HCT116 (cell line): Measurements from ENCODE around the gene SRD5A3. TPM values are rescaled to one million over a fixed set of nuclear protein-coding genes. Genes with fewer than 3 reads are reported as not detected.

Source experiments
- ATAC-seq: fragments of 200-7000 bp; cut with Tn5 transposase; 2 replicates; pipeline ENCODE4 v1.9.1; 2020; ENCODE audit warnings: mild to moderate bottlenecking, moderate library complexity
- BruUV-seq: library from RNA; stranded (reverse); fragments of 400-500 nt; replicated peaks from 2 replicates; lab custom pipeline; 2021; lab: Mats Ljungman, UMichigan
- CTCF ChIA-PET: fragments of 300-600 bp; sonication (Branson Sonifier 250); formaldehyde crosslinking; loops from one replicate; lab custom pipeline; 2021; ENCODE audit warnings: antibody characterized with exemption; lab: Charles Lee
- POLR2A ChIA-PET: fragments of 300-600, 350-600 bp; sonication (Branson Sonifier 250); formaldehyde crosslinking; loops from one replicate; lab custom pipeline; 2021; ENCODE audit warnings: antibody characterized with exemption; lab: Charles Lee
- RAD21 ChIA-PET, 2 experiments: fragments of 300-600 bp; sonication (Branson Sonifier 250); formaldehyde crosslinking; loops; one replicate each; lab custom pipeline; 2023; ENCODE audit warnings: low total read pairs in 2 of 2; ENCODE audit not compliant: uncharacterized antibody in 2 of 2, unreplicated experiment in 2 of 2, low non-redundant PET in 1 of 2; lab: Charles Lee
- DNase-seq: peaks from one replicate; pipeline ENCODE4 v3.0.0-alpha.2; 2010; ENCODE audit warnings: low read depth, low spot score
- H2AFZ ChIP-seq: fragments of 200-600 bp; shearing (Covaris generic), sonication (generic); 2 replicates; pipeline ENCODE4 v1.6.1; 2017; ENCODE audit warnings: low read depth, mixed run types, mixed read lengths, antibody characterized with exemption, low read length; ENCODE audit not compliant: poor library complexity, severe bottlenecking
- H3K27ac ChIP-seq: 2 replicates; pipeline ENCODE4 v1.5.1; 2012; ENCODE audit warnings: low read depth, low read length
- H3K27me3 ChIP-seq: fragments of 200-600 bp; sonication (generic); 2 replicates; pipeline ENCODE4 v1.6.1; 2016; ENCODE audit warnings: mixed run types, low read length, mixed read lengths; ENCODE audit not compliant: insufficient read depth
- H3K36me3 ChIP-seq, 2 experiments: fragments of 200-500 bp in 1 of 2; fragments of 200-600 bp in 1 of 2; sonication (Bioruptor generic) in 1 of 2; sonication (generic) in 1 of 2; 2 replicates each; pipeline versions ENCODE4 v1.5.1 to v1.6.1; 2014 to 2016; ENCODE audit warnings: low read length in 2 of 2, inconsistent platforms in 1 of 2, mixed read lengths in 1 of 2, mixed run types in 1 of 2; ENCODE audit not compliant: insufficient read depth in 2 of 2, control insufficient read depth in 1 of 2
- H3K4me1 ChIP-seq, 2 experiments: fragments of 200-600 bp in 1 of 2; sonication (generic) in 1 of 2; 2 replicates each; pipeline versions ENCODE4 v1.5.1 to v1.6.1; 2012 to 2017; ENCODE audit warnings: low read length in 2 of 2, inconsistent platforms in 1 of 2, mild to moderate bottlenecking in 1 of 2, mixed read lengths in 1 of 2, mixed run types in 1 of 2, moderate library complexity in 1 of 2; ENCODE audit not compliant: insufficient read depth in 2 of 2, control insufficient read depth in 1 of 2
- H3K4me2 ChIP-seq: fragments of 200-600 bp; sonication (generic); 2 replicates; pipeline ENCODE4 v1.6.1; 2017; ENCODE audit warnings: mixed run types, low read length, mixed read lengths
- H3K4me3 ChIP-seq, 2 experiments: fragments of 200-600 bp in 1 of 2; sonication (generic) in 1 of 2; replicated peaks in 1 of 2; 2 replicates each; pipeline ENCODE4 v1.5.1; 2011 to 2016; ENCODE audit warnings: low read length in 2 of 2, control low read depth in 1 of 2, low read depth in 1 of 2, mild to moderate bottlenecking in 1 of 2, mixed read lengths in 1 of 2, mixed run types in 1 of 2
- H3K79me2 ChIP-seq: fragments of 200-600 bp; sonication (generic); 2 replicates; pipeline ENCODE4 v1.6.1; 2017; ENCODE audit warnings: mild to moderate bottlenecking, mixed run types, low read length, moderate library complexity, mixed read lengths; ENCODE audit not compliant: insufficient read depth
- H3K9ac ChIP-seq: fragments of 200-600 bp; sonication (generic); 2 replicates; pipeline ENCODE4 v1.6.1; 2016; ENCODE audit warnings: low read length, mixed read lengths
- H3K9me2 ChIP-seq: fragments of 200-600 bp; sonication (generic), shearing (Covaris generic); 2 replicates; pipeline ENCODE4 v1.6.1; 2017; ENCODE audit warnings: mixed run types, mild to moderate bottlenecking, moderate library complexity; ENCODE audit not compliant: insufficient read depth
- H3K9me3 ChIP-seq, 2 experiments: fragments of 200-500 bp in 1 of 2; fragments of 200-600 bp in 1 of 2; sonication (Bioruptor generic) in 1 of 2; sonication (generic) in 1 of 2; 2 replicates each; pipeline ENCODE4 v1.6.1; 2014 to 2017; ENCODE audit warnings: low read length in 2 of 2, mixed read lengths in 2 of 2, inconsistent platforms in 1 of 2, low read depth in 1 of 2, mild to moderate bottlenecking in 1 of 2, mixed run types in 1 of 2, moderate library complexity in 1 of 2; ENCODE audit not compliant: control insufficient read depth in 1 of 2, insufficient read depth in 1 of 2
- H4K20me1 ChIP-seq: fragments of 200-600 bp; sonication (generic), shearing (Covaris generic); 2 replicates; pipeline ENCODE4 v1.6.1; 2017; ENCODE audit warnings: mixed run types, mild to moderate bottlenecking, moderate library complexity; ENCODE audit not compliant: insufficient read depth
- CBX3 ChIP-seq: IDR thresholded peaks from 2 replicates; pipeline ENCODE4 v1.6.1; 2012; ENCODE audit warnings: low read depth
- CEBPB ChIP-seq: IDR thresholded peaks from 2 replicates; pipeline ENCODE4 v1.6.1; 2012; ENCODE audit warnings: low read depth
- EGR1 ChIP-seq: IDR thresholded peaks from 2 replicates; pipeline ENCODE4 v1.6.1; 2012; ENCODE audit warnings: low read depth
- EZH2 ChIP-seq: fragments of 200-600 bp; sonication (generic); IDR thresholded peaks from 2 replicates; pipeline ENCODE4 v1.6.1; 2017; ENCODE audit warnings: antibody characterized with exemption, mixed run types
- EZH2phosphoT487 ChIP-seq: fragments of 200-600 bp; IDR thresholded peaks from 2 replicates; pipeline ENCODE4 v1.6.1; 2018; ENCODE audit warnings: antibody characterized with exemption, borderline replicate concordance
- FOSL1 ChIP-seq: IDR thresholded peaks from 2 replicates; pipeline ENCODE4 v1.6.1; 2012; ENCODE audit warnings: low read depth
- JUND ChIP-seq: IDR thresholded peaks from 2 replicates; pipeline ENCODE4 v1.6.1; 2012
- POLR2AphosphoS5 ChIP-seq: IDR thresholded peaks from 2 replicates; pipeline ENCODE4 v1.6.1; 2011; ENCODE audit warnings: mild to moderate bottlenecking, low read depth, low read length, moderate library complexity
- RAD21 ChIP-seq: IDR thresholded peaks from 2 replicates; pipeline ENCODE4 v1.6.1; 2012; ENCODE audit warnings: low read depth, mild to moderate bottlenecking
- SRF ChIP-seq: IDR thresholded peaks from 2 replicates; pipeline ENCODE4 v1.6.1; 2012; ENCODE audit warnings: low read depth
- TCF7L2 ChIP-seq: IDR thresholded peaks from 2 replicates; pipeline ENCODE4 v1.7.0; 2011; ENCODE audit warnings: borderline replicate concordance, inconsistent platforms; ENCODE audit not compliant: insufficient read depth, insufficient read length; ENCODE audit errors: extremely low read depth
- YY1 ChIP-seq: IDR thresholded peaks from 2 replicates; pipeline ENCODE4 v1.6.1; 2011; ENCODE audit warnings: low read length, low read depth, moderate library complexity, mild to moderate bottlenecking; ENCODE audit not compliant: insufficient replicate concordance; ENCODE audit errors: extremely low read depth
- intact Hi-C: fragments of 100-400 bp; cut with micrococcal nuclease; formaldehyde crosslinking; loops from 2 replicates; pipeline ENCODE4 v1.10.0; 2022
- total RNA-seq: library from RNA; stranded (reverse); gene quantifications from one replicate; pipeline ENCODE4 v1.2.1, GENCODE V29; 2021; ENCODE audit not compliant: unreplicated experiment
- TF ChIP-seq, protein P1 (sequence below): IDR thresholded peaks from 2 replicates; pipeline ENCODE4 v1.6.1; 2012; ENCODE audit warnings: low read depth
- TF ChIP-seq, protein P2 (sequence below): IDR thresholded peaks from 2 replicates; pipeline ENCODE4 v1.6.1; 2012
- TF ChIP-seq, protein P3 (sequence below): IDR thresholded peaks from 2 replicates; pipeline ENCODE4 v1.6.1; 2011; ENCODE audit warnings: mild to moderate bottlenecking, low read length, moderate library complexity; ENCODE audit not compliant: insufficient replicate concordance; ENCODE audit errors: extremely low read depth
- TF ChIP-seq, protein P4 (sequence below): IDR thresholded peaks from 2 replicates; pipeline ENCODE4 v1.6.1; 2012
- TF ChIP-seq, protein P5 (sequence below), 3 experiments: fragments of 200-600 bp in 1 of 3; sonication (generic) in 1 of 3; IDR thresholded peaks in 2 of 3; conservative IDR thresholded peaks in 1 of 3; 2 replicates each; pipeline ENCODE4 v1.5.1; 2012 to 2017; ENCODE audit warnings: low read depth in 2 of 3, low read length in 2 of 3, antibody characterized with exemption in 1 of 3, borderline replicate concordance in 1 of 3, control low read depth in 1 of 3, mild to moderate bottlenecking in 1 of 3, mixed read lengths in 1 of 3, mixed run types in 1 of 3, moderate library complexity in 1 of 3; ENCODE audit not compliant: insufficient read depth in 1 of 3

The SRD5A3 gene
- total RNA-seq, 1 experiment from 2014 or later, result 19.9 TPM

DNA sequence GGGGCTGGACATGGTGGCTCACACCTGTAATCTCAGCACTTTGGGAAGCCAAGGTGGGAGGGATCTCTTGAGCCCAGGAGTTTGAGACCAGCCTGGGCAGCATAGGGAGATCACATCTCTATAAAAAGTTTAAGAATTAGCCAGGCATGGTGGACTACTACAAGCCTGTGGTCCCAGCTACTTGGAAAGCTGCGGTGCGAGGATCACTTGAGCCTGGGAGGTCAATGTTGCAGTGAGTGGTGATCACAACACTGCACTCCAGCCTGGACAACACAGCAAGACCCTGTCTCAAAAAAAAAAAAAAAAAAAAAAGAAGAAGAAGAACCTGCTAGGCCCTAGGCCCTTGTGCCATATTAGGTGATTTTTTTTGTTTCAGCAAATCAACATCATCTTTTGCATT, 12.2 kb downstream of the SRD5A3 start:
- DNase-seq (no peak), ATAC-seq (no peak)
- H3K36me3 ChIP-seq, result no peaks in the 10 kb centered on the region
- H2AFZ ChIP-seq, result no peak overlapping the region
- intact Hi-C loops, result no loop called here
- no peak overlapping the region for H3K9ac ChIP-seq
- H3K79me2 ChIP-seq, result no peaks in the 10 kb centered on the region
- ChIA-PET POLR2A (no interaction called here), CTCF (no interaction called here), RAD21 (no interaction called here)
- no peaks in the 10 kb centered on the region for H4K20me1 ChIP-seq
- H3K9me3 ChIP-seq, result no peaks in the 10 kb centered on the region
- no peaks in the 10 kb centered on the region for H3K27me3 ChIP-seq
- no peak overlapping the region for H3K4me3 ChIP-seq
- BruUV-seq, result no TSS peak
- TF ChIP-seq, protein P1, sequence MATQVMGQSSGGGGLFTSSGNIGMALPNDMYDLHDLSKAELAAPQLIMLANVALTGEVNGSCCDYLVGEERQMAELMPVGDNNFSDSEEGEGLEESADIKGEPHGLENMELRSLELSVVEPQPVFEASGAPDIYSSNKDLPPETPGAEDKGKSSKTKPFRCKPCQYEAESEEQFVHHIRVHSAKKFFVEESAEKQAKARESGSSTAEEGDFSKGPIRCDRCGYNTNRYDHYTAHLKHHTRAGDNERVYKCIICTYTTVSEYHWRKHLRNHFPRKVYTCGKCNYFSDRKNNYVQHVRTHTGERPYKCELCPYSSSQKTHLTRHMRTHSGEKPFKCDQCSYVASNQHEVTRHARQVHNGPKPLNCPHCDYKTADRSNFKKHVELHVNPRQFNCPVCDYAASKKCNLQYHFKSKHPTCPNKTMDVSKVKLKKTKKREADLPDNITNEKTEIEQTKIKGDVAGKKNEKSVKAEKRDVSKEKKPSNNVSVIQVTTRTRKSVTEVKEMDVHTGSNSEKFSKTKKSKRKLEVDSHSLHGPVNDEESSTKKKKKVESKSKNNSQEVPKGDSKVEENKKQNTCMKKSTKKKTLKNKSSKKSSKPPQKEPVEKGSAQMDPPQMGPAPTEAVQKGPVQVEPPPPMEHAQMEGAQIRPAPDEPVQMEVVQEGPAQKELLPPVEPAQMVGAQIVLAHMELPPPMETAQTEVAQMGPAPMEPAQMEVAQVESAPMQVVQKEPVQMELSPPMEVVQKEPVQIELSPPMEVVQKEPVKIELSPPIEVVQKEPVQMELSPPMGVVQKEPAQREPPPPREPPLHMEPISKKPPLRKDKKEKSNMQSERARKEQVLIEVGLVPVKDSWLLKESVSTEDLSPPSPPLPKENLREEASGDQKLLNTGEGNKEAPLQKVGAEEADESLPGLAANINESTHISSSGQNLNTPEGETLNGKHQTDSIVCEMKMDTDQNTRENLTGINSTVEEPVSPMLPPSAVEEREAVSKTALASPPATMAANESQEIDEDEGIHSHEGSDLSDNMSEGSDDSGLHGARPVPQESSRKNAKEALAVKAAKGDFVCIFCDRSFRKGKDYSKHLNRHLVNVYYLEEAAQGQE, result no peak
- TF ChIP-seq EGR1 (no peak), SRF (no peak), EZH2phosphoT487 (no peak), CBX3 (no peak), YY1 (no peak), POLR2AphosphoS5 (no peak), CEBPB (no peak), JUND (no peak), RAD21 (no peak), FOSL1 (no peak), TCF7L2 (no peak), EZH2 (no peak)
- TF ChIP-seq, protein P2, sequence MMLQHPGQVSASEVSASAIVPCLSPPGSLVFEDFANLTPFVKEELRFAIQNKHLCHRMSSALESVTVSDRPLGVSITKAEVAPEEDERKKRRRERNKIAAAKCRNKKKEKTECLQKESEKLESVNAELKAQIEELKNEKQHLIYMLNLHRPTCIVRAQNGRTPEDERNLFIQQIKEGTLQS, result no peak
- TF ChIP-seq, protein P3, sequence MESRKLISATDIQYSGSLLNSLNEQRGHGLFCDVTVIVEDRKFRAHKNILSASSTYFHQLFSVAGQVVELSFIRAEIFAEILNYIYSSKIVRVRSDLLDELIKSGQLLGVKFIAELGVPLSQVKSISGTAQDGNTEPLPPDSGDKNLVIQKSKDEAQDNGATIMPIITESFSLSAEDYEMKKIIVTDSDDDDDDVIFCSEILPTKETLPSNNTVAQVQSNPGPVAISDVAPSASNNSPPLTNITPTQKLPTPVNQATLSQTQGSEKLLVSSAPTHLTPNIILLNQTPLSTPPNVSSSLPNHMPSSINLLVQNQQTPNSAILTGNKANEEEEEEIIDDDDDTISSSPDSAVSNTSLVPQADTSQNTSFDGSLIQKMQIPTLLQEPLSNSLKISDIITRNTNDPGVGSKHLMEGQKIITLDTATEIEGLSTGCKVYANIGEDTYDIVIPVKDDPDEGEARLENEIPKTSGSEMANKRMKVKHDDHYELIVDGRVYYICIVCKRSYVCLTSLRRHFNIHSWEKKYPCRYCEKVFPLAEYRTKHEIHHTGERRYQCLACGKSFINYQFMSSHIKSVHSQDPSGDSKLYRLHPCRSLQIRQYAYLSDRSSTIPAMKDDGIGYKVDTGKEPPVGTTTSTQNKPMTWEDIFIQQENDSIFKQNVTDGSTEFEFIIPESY, result no peak
- TF ChIP-seq, protein P4, sequence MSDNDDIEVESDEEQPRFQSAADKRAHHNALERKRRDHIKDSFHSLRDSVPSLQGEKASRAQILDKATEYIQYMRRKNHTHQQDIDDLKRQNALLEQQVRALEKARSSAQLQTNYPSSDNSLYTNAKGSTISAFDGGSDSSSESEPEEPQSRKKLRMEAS, result no peak
- TF ChIP-seq, protein P5, sequence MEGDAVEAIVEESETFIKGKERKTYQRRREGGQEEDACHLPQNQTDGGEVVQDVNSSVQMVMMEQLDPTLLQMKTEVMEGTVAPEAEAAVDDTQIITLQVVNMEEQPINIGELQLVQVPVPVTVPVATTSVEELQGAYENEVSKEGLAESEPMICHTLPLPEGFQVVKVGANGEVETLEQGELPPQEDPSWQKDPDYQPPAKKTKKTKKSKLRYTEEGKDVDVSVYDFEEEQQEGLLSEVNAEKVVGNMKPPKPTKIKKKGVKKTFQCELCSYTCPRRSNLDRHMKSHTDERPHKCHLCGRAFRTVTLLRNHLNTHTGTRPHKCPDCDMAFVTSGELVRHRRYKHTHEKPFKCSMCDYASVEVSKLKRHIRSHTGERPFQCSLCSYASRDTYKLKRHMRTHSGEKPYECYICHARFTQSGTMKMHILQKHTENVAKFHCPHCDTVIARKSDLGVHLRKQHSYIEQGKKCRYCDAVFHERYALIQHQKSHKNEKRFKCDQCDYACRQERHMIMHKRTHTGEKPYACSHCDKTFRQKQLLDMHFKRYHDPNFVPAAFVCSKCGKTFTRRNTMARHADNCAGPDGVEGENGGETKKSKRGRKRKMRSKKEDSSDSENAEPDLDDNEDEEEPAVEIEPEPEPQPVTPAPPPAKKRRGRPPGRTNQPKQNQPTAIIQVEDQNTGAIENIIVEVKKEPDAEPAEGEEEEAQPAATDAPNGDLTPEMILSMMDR (IDR thresholded peaks at IDR 0.05 in 2 of 3, conservative IDR thresholded peaks at IDR 0.05 in 1 of 3; ENCODE audit: borderline replicate concordance in 1 of 3, insufficient read depth in 1 of 3, low read depth in 2 of 3, low read length in 2 of 3), result no peak
- H3K4me2 ChIP-seq, result peak overlapping the region; percentile 70
- H3K4me1 ChIP-seq, result peaks cover 42 to 70% of the 10 kb centered on the region in 2 experiments
- no peaks in the 10 kb centered on the region for H3K9me2 ChIP-seq
- H3K27ac ChIP-seq, result peak overlapping the region; percentile 53; the same call in 1 of the 2 replicates
